Measurements from ENCODE around the gene ZSCAN25.
"Not testable (repeated sequence)": the region's sequence is repeated elsewhere in the genome, so short reads cannot be mapped to it uniquely, and the experiment has no call there.

Gene ZSCAN25

DNA sequence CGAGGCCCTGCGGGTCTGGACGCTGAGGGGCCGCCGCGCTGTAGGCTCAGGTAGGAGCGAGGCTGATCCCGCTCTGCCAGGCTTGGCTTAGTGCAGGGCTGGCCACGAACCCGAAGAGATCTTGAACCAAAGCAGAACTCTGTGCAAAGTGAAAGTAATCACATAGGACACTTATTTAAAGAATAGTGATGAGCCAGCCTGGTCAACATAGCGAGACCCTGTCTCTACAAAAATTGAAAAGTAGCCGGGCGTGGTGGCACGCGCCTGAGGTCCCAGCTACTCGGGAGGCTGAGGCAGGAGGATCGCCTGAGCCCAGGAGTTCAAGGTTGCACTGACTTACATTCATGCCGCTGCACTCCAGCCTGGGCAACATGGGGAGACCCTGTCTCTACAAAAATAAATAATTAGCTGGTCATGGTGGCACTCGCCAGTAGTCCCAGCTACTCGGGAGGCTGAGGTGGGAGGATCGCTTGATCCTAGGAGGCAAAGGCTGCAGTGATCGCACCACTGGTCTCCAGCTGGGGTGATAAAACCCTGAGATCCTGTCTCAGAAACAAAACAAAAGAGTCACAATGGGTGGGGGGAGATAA is 541 bp downstream of the ZSCAN25 start:
- no peak for DNase-seq (ENCODE audit: low spot score)

DNA sequence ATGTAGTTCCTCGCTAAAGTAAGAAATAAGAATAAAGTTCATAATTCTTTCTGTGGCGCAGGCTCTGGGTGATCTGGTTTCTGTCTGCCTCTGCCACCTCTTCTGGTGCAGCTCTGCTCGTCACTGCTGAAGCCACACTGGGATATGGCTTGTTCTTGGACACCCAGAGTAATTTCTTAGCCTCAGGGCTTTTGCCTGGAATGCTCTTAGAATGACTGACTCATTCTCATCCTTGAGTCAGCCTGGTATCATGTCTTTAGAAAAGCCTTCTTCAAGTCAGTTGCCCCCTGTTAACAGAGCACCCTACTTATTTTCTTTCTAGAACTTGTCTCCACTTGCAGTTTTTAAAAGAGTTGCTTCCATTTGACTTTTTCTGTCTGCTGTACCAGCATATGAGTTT is 2.0 kb downstream of the ZSCAN25 start:
- DNase-seq (ENCODE audit: low spot score) = peak; percentile 73

DNA sequence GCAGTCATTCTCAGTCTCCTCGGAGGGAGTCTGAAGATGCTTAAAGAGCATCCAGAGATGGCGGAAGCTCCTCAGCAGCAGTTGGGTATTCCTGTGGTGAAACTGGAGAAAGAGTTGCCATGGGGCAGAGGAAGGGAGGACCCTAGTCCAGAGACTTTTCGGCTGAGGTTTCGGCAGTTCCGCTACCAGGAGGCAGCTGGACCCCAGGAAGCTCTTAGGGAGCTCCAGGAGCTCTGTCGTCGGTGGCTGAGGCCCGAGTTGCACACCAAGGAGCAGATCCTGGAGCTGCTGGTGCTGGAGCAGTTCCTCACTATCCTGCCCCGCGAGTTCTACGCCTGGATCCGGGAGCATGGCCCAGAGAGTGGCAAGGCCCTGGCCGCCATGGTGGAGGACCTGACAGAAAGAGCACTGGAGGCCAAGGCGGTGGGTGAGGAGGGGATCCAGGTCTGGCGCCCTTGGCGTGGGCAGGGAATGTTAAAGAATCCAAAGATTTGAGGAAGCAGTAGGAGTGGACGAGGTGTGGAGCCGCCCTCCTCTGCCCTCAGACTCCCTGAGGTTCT is 2.9 kb downstream of the ZSCAN25 start:
- DNase-seq (ENCODE audit: low spot score) = no peak

DNA sequence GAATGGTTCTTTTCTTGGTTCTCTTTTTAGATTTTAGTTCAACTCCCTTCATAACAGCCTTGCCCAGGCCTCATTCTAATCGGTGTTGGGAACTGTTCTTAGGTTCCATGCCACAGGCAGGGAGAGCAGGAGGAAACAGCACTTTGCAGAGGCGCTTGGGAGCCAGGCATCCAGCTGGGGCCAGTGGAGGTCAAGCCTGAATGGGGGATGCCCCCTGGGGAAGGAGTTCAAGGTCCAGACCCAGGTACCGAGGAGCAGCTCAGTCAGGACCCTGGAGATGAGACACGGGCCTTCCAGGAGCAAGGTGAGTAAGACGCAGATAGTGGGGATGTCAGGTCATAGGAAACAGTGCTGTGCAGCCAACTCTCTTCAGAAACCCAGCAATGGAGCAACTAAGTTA is 4.5 kb downstream of the ZSCAN25 start:
- DNase-seq (ENCODE audit: low spot score) = no peak

DNA sequence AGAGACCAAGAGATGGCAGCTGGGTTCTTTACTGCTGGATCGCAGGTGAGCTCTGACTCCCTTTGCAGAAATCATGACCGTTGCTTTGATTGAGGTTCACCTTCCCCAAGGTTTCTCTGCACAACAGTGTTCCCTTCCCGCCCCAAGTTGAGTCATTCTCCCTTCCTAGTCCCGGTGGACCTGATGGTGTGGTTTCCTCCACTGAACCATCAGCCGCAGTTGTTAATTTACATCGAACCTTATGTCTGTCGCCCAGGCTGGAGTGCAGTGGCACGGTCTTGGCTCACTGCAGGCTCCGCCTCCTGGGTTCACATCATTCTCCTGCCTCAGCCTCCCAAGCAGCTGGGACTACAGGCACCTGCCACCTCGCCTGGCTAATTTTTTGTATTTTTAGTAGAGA is 5.8 kb downstream of the ZSCAN25 start:
- no peak for DNase-seq (ENCODE audit: low spot score)

DNA sequence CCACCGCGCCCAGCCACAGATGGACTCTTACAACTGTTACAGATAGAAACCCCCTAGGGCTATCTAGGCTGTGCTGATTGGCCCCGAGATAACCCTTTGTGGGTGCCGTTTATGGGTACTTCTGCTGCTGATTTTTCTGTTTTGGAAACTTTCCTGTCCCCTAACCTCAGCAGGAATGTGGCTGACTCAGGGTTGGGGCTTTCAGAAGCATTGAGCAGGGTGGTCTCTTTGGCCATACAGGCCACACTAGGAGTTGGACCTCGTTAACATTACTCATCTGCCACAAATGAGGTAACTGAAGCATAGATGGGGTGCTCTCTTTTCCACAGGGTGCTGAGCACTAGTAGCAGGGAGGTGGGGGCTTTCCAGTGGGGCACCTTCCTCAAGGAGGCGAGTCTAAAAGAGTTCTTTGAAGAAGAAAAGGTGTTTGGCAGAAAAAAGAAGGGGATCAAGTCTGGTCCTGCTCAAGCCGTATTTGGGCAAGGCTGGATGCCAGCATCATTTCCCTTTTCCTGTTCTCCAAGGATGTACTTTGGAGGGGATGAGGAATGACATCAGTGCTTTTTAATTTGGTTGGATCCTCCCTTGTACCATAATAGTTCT is 6.4 kb downstream of the ZSCAN25 start:
- no peak for DNase-seq (ENCODE audit: low spot score)

DNA sequence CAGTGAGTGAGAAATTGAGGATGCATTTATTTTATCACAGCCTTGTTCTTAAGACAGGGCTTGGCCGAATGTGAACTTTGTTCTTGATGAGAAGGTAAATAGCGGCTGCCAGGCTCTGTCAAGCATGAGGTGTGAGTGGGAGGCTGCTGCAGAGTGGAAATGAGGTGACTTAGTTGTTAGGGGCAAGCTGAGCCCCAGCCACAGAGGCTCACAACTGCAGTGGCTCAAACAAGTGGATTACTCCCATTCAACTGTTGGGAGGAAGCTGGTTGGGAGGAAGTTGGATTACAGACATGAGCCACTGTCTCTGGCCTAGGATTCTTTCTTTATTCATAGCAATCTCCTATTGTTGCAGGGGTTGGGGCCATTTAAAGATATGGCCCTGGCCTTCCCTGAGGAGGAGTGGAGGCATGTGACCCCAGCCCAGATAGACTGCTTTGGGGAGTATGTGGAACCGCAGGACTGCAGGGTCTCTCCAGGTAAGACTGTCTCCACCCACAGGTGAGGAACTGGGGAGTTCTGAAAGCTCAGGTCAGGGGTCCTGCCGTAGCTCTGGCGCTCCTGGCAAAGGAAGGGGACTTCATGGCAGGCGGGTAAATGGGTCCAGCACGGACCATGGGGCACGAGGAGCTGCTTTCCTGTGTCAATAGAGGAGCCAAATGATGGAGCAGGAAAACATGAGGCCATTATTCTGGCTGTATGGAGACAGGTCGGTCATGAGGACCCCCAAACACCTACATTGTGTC is 7.1 kb downstream of the ZSCAN25 start:
- DNase-seq (ENCODE audit: low spot score) = no peak

DNA sequence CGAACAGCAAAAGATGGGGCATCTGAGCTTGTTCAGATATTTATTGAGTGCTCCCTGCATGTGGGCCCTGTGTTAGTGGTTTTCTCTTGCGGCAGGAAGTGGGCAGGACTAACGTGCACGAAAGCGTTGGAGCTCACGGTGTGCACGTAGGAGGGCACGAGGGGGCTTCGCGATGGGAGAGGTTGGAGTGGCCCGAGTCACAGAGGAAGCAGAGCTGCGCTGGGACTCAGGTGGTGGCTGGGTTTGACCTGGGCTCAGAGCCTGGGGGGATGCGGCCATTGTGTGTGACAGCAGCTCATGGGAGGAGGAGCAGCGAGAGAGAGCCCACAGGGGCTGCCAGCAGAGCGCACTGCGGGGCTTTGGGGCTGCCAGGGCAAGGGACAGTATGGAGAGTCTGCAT is 7.7 kb downstream of the ZSCAN25 start:
- DNase-seq (ENCODE audit: low spot score) = no peak

DNA sequence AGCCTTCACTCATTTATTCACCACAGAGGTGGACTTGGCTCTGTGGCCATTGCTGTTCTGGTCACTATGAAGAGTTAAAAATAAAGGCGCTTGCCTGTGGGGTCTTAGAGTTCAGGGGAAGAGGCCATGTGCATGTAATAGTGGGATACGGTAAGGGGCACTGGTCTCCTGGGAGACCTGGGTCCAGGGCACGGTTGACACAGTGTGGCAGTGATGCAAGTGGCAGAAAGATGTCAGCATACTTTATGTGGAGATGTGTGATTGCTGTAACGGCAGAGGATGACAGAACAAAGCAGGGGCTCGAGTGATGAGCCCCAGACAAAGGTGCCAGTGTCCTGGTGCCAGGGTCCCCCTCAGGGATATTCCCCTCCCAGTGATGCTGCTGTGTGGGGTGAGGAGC is 8.6 kb downstream of the ZSCAN25 start:
- DNase-seq (ENCODE audit: low spot score) = no peak

DNA sequence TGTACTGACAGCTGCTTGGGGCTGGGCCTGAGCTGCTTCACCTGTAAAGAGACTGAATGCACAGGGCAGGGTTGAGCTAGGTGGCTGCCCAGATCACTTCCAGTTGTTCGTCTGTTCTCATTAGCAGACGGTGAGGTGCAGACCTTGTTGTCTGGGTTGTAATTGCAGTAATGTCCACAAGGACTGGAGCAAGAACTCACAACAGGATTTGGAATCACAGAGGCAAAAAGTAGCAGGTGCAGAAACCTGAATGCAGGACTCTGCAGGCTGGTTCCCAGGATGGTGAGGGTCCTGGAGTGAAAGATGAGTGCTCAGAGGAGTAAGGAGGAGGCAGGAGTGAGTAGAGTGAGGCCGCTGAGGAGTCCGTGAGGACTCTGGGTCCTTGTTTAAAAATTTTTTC is 9.2 kb downstream of the ZSCAN25 start:
- DNase-seq (ENCODE audit: low spot score) = no peak

DNA sequence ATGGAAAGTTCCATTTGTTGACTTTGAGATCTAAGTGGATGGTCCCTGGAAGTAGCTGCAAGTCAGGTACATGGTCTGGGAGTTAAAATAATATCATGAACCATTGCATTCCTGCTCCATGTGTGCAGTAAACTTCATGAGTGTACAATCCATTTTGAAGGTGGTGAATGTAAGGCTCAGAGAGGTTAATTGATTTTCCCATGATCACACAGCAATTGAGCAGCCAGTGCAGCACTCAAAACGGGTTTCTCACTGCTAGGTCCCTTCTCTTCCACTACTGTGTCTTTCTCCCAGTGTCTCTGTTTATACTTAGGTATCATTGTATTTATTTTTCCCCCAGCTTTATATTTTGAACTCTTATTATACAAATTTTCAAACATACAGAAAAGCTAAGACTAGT is 9.9 kb downstream of the ZSCAN25 start:
- DNase-seq (ENCODE audit: low spot score) = no peak

DNA sequence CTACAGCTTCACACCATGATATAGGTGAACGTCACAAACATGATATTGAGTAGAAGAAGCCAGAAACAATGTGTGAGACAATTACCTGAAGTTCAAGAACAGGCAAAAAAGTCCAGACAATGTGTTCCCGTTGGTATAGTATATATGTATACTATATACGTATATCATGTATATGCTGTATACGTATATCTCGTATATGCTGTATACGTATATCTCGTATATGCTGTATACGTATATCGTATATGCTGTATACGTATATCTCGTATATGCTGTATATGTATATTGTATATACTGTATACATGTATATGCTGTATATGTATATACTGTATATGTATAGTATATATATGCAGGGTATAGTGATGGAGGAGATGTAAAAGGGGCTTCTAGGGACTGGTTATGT is 10.8 kb downstream of the ZSCAN25 start:
- DNase-seq (ENCODE audit: low spot score) = no peak

DNA sequence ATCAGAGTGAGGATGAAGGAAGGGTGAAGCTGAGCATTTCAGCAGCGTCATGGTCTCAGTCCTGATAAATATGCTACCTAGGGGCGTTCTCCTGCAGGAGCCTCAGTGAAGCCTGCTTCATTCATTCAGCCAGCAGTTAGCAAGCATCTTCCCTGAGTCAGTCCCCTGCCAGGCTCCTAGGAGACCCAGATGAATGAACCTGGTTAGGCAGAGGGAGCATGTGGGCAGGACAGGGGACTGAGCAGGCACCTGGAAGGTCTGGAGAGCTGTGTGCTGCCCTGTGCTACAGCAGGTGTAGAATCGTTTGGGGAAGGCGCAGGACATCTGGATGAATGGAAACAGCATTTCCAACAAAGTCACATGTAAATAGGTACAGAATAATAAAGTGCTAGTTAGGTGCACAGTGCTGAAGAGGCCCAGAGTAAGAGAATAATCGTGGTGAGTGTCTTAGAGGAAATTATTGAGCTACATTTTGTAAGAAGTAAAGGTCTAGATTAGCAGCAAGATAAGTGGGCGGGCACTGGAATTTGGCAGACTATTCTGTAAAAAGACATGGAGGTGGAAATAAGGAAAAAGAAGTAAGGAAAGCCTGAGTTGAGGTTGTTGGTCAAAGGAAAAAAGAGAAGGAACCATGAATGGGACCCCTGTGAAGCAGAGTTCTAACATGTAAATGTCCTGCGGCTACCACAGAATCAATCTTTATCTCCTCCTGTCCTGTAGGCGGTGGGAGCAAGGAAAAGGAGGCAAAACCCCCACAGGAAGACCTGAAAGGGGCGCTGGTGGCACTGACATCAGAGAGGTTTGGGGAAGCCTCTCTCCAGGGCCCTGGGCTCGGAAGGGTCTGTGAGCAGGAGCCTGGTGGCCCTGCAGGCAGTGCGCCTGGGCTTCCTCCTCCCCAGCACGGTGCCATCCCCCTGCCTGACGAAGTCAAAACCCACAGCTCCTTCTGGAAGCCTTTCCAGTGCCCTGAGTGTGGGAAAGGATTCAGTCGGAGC is 12.0 kb downstream of the ZSCAN25 start:
- no peak for DNase-seq (ENCODE audit: low spot score)

DNA sequence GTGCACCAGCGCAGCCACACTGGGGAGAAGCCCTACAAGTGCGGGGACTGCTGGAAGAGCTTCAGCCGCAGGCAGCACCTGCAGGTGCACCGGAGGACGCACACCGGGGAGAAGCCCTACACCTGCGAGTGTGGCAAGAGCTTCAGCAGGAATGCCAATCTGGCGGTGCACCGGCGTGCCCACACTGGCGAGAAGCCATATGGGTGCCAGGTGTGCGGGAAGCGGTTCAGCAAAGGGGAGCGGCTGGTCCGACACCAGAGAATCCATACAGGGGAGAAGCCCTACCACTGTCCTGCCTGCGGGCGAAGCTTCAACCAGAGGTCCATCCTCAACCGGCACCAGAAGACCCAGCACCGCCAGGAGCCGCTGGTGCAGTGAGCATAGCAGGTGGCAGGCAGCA is 12.9 kb downstream of the ZSCAN25 start:
- no peak for DNase-seq (ENCODE audit: low spot score)

DNA sequence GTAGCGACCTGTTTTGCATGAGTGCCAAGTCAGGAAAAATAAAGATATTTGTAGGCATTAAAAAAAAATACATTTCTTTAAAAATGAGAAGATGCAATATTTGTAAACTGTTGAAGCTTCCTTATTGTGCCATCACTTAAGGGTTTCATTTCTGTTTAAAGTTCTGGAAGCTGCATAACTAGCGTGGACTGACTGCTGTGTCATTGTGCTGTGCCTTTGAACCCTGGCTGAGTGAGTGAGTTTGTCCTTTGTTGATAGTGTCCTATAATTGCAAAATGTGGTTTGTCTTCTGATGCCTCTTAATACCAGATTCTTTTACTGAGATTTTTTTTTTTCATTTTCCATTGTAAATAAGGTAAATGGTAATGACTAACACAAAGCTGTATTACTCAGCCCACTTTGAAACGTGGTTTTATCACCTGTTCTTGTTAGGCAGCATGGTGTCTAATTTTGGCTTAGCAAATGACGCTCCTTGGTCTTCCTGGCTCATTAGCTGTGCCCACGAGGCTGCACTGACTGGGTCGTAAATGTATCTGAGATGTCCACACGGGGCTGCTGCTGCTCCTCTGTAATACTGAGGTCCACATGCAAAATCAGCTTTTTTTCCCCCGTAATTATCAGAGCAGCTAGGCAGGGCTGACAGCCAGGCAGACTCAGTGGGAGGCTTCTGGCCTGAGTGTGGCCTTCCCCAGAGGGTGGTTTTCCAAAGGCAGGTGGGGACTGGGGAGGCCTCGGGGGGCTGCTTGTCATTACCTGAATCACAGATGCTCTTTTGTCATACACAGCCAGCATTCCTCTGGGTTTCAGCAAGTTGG is 14.8 kb downstream of the ZSCAN25 start:
- DNase-seq (ENCODE audit: low spot score) = no peak

DNA sequence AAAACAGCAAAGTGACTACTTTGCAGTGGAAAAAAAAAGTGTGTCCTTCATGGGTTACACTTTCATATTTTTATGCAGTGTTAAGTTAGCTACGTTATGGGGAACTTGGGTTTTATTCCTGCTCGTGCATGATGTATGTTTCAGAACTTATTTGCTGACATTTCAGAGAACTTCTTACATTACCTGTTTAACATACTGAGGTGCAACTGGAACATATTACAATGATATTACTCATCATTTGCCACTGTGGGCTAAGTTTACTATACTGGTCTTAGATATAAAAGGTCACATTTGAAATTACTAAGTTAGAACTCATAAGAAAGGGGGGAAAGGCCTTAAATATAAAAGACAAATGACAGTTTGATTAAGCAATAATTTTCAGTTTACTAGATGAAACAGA is 20.7 kb downstream of the ZSCAN25 start:
- DNase-seq (ENCODE audit: low spot score) = not testable (repeated sequence)

DNA sequence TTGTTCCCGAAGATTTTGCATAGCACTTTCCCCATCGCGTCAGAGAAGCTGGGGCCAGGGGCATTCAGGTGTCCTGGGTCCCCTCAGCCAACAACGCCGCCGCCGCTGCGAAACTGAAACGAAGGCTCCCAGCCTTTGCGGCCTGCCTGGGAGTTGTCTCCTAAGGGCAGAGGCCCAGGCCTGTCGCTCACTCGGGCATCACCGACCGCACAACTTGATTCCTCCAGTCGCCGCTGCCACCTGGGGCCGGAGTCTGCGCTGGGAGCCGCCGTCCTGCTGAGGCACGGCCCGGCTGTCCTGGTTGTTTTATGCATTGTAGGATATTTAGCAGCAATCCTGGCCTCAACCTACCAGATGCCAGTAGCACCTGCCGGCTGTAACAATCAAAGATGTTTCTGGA is 22.0 kb downstream of the ZSCAN25 start:
- no peak for DNase-seq (ENCODE audit: low spot score)

DNA sequence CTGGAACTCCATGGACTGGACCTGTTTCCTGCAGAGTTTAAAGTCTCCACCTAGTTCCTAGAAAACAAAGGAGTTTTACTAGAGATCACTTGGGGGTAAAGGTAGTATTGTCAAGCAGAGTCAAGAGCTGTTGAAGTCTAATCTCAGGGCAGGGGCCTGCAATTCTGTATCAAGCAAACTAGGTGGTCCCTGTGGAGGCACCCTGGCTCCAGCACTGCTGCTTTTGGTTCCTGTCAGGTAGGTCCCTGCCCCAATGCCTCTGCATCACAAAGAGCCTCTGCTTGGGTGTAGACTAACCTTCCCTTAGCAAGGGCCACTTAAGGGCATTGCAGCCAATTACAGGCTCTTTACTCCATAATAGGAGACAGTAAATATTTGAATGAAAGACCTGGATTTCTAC is 22.5 kb downstream of the ZSCAN25 start:
- DNase-seq (ENCODE audit: low spot score) = no peak

DNA sequence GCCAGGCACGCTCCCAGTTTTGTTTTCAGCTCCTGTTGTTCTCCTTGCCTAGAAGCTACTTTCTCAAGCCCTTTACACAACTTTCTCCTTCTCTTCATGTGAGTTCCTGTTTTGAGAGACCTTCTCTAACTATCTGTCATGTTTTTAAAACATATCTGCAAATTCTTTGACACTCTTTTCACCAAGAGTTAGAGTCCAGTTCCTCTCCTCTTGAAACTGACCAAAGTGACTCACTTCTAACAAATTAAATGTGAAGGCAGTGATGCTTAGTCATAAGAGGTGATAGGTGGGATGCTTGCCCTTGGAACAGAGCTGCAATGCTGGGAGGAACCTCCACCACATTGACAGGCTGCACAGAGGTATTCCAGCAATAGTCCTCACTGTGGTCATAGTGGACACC is 25.3 kb downstream of the ZSCAN25 start:
- DNase-seq (ENCODE audit: low spot score) = no peak

DNA sequence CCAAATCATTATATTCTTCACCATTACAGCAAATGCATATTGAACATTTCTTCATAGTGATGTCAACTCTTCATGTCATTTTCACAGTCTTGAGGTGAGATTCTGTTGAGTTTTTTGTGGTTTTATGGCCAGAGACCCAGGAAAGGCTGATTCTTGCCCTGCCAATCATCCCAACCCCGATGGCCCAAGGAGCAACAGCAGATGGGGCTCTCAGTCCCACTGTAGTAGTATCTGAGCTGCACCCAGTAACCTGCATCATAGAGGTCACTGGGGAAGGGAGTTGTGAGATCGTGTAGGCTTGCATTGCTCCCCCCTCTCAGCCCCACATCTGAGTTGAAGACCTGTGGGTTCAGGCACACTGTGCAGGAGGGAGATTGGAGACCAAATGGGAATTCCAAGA is 26.7 kb downstream of the ZSCAN25 start:
- DNase-seq (ENCODE audit: low spot score) = no peak

DNA sequence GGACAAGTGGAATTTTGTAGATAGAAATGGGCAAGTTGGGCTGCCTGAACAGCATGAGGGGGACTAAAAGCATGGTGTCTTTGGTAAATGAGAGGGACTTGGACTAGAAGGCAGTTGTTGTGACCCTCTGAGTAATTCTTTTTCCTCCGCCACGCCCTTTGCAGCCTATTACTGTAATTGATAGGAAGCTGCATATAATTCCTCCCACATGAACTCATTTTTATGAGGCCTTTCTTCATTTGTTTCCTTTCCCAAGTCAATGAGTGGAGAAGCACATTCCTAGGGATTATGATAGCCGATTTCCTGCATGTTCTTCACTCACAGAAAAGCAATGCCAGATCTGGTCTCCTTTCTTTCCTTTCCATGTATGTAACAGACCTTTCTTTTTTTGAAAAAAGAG is 27.7 kb downstream of the ZSCAN25 start:
- no peak for DNase-seq (ENCODE audit: low spot score)
